KMS-11 (cell line): Measurements from ENCODE around the gene RBFOX1.

Experiments
- H2AFZ ChIP-seq: fragments of 200-600 bp; sonication (generic); 2 replicates; pipeline ENCODE4 v1.6.1; 2016; ENCODE audit warnings: antibody characterized with exemption, mixed run types, low read depth
- H3K27ac ChIP-seq: fragments of 200-600 bp; sonication (generic); 2 replicates; pipeline ENCODE4 v1.6.1; 2016; ENCODE audit warnings: mild to moderate bottlenecking, mixed run types
- H3K27me3 ChIP-seq: fragments of 200-600 bp; sonication (generic); 2 replicates; pipeline ENCODE4 v1.6.1; 2017; ENCODE audit warnings: mild to moderate bottlenecking, low read depth, mixed run types, moderate library complexity; ENCODE audit not compliant: insufficient read depth
- H3K36me3 ChIP-seq: fragments of 200-600 bp; sonication (generic); 2 replicates; pipeline ENCODE4 v1.6.1; 2017; ENCODE audit warnings: mild to moderate bottlenecking, mixed run types; ENCODE audit not compliant: insufficient read depth
- H3K4me1 ChIP-seq: fragments of 200-600 bp; sonication (generic); 2 replicates; pipeline ENCODE4 v1.6.1; 2016; ENCODE audit warnings: mild to moderate bottlenecking, low read depth, mixed run types; ENCODE audit not compliant: poor library complexity, severe bottlenecking
- H3K4me2 ChIP-seq: fragments of 200-600 bp; sonication (generic); 2 replicates; pipeline ENCODE4 v1.7.0; 2016; ENCODE audit warnings: mild to moderate bottlenecking, mixed run types
- H3K4me3 ChIP-seq: fragments of 200-600 bp; sonication (generic); IDR thresholded peaks from 2 replicates; pipeline ENCODE4 v1.6.1; 2017; ENCODE audit warnings: low read depth, low read length, mixed read lengths; ENCODE audit not compliant: insufficient read depth
- H3K79me2 ChIP-seq: fragments of 200-600 bp; sonication (generic); 2 replicates; pipeline ENCODE4 v1.6.1; 2016; ENCODE audit warnings: low read depth, mixed run types; ENCODE audit not compliant: insufficient read depth
- H3K9ac ChIP-seq: fragments of 200-600 bp; sonication (generic); 2 replicates; pipeline ENCODE4 v1.6.1; 2016; ENCODE audit warnings: mild to moderate bottlenecking, mixed run types
- H4K20me1 ChIP-seq: fragments of 200-600 bp; sonication (generic); 2 replicates; pipeline ENCODE4 v1.6.1; 2016; ENCODE audit warnings: mild to moderate bottlenecking, mixed run types; ENCODE audit not compliant: insufficient read depth
- CTCF ChIP-seq: fragments of 200-600 bp; sonication (generic); conservative IDR thresholded peaks from 2 replicates; pipeline ENCODE4 v1.6.1; 2017; ENCODE audit warnings: low read depth, mild to moderate bottlenecking, antibody characterized with exemption, low read length, moderate library complexity, mixed read lengths

RBFOX1 gene

DNA sequence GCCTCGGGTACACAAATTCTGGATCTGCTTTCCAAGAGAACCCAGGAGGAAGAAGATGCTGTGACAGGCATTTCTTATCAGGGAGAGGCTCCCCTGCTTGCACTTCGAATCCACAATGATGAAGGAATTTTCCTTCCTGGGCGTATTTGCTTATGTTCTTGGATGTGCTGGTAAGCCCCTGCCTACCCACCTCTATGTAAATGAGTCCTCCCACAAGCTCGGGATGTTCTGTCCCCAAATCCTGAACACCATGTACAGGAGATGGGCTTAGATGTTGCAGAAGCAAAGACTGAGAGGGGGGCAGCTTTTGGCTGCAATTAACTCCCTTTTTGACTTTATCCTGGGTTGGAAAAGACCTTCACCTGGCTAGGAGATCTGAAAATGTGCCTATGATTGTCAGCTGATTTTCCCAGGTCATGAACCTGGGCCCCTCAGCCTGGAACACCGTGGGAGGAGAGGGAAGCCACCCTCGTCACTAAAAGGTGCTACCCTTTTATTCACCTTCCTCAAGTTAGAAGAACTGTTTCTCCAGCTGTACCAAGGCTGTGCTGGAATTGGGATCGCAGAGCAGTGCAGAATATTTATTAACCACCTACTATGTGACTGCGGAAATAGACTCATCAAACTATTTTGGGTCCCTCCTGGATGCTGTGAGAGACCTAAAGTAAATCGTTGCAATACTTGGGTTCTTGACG lies 150.1 kb downstream of the RBFOX1 start:
- Histone ChIP-seq H4K20me1 (no peaks in the 10 kb centered on the region), H3K27me3 (no peaks in the 10 kb centered on the region), H3K4me1 (no peaks in the 10 kb centered on the region), H3K36me3 (no peaks in the 10 kb centered on the region), H3K4me2 (no peak overlapping the region), H3K27ac (no peak overlapping the region), H2AFZ (no peak overlapping the region), H3K79me2 (no peaks in the 10 kb centered on the region), H3K4me3 (no peak overlapping the region), H3K9ac (no peak overlapping the region)
- TF ChIP-seq CTCF, result no peak

DNA sequence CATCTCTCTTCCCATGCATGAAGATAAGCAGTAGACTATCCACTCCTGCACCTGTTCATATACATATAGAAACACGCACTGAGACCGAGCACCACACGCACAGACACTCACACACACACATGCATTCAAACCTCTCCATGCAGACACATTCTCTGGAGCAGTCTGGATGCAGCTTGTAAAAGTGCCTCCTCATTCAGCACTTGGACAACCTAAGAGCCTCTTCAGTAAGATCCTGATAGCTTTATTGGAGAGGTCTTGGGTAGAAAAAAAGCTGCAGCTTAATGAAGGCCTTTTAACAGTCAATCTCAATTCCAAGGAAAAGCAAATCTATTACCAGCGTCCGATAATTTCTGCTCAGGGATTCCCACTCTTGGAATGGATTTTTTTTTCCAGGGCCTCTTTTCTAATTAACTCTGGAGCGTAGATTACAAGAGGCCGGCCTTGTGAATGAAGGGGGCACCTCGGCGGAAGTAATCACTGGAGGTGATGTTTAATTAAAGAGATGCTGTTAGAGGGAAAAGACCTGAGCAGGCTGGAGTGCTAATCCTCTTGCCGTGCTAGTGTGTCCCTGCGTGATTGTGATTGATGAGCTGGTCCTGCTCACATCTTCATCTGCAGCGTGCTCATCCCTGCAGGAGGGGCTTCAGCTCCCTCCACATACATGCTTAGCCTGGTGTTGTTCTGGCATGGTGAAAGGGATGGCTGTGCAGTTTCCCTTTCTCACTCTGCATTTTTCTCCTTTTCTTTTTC lies 155.1 kb downstream of the RBFOX1 start:
- Histone ChIP-seq H3K4me1 (no peaks in the 10 kb centered on the region), H3K27ac (no peak overlapping the region), H4K20me1 (no peaks in the 10 kb centered on the region), H3K36me3 (no peaks in the 10 kb centered on the region), H3K9ac (no peak overlapping the region), H3K4me3 (no peak overlapping the region), H3K79me2 (no peaks in the 10 kb centered on the region), H3K4me2 (no peak overlapping the region), H2AFZ (no peak overlapping the region), H3K27me3 (no peaks in the 10 kb centered on the region)
- TF ChIP-seq CTCF, result no peak

DNA sequence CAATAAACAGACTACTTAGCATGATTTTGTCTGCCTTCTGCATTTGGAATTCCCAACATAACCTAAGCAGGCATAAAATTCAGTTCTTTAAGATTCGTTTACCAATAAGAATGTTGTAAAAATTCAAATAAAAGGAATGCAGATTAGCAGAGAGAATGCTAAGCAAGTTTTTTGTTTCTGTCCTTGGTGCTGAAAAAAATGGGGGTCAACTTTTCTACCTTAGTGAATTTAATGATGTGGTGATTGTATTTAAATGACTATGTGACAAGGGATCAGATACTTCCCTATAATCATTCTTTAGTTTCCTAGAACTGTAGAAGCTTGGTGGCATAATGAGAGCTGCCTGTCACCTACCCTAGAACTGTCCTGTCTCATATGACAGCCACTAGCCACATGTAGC lies 159.5 kb downstream of the RBFOX1 start:
- Histone ChIP-seq H4K20me1 (no peaks in the 10 kb centered on the region), H3K4me3 (no peak overlapping the region), H3K79me2 (no peaks in the 10 kb centered on the region), H3K27ac (no peak overlapping the region), H3K36me3 (no peaks in the 10 kb centered on the region), H3K4me2 (no peak overlapping the region), H2AFZ (no peak overlapping the region), H3K4me1 (no peaks in the 10 kb centered on the region), H3K9ac (no peak overlapping the region), H3K27me3 (no peaks in the 10 kb centered on the region)
- TF ChIP-seq CTCF, result no peak

GRCh38 chr16:7493133-7493532 lies 160.5 kb downstream of the RBFOX1 start:
- no peaks in the 10 kb centered on the region for H4K20me1 ChIP-seq

More at GRCh38 chr16:7493133-7493532, 160.5 kb downstream of the RBFOX1 start:
- Histone ChIP-seq H3K4me2 (no peak overlapping the region), H3K27ac (no peak overlapping the region), H3K79me2 (no peaks in the 10 kb centered on the region), H3K4me1 (no peaks in the 10 kb centered on the region), H2AFZ (no peak overlapping the region), H3K27me3 (no peaks in the 10 kb centered on the region), H3K36me3 (no peaks in the 10 kb centered on the region), H3K4me3 (no peak overlapping the region), H3K9ac (no peak overlapping the region)
- no peak for TF ChIP-seq CTCF
